ENCODE results near the gene BEAN1. TPM values are rescaled to one million over a fixed set of nuclear protein-coding genes. Genes with fewer than 3 reads are reported as not detected.

Gene BEAN1
- polyA plus RNA-seq, 1 donor from 2014 or later = 0.16 TPM

GRCh38 chr16:66478733-66479511 lies 51.8 kb downstream of the BEAN1 start:
- H3K36me3 ChIP-seq (ENCODE audit: insufficient read depth, low read length) = no peaks in the 10 kb centered on the region
- H2AFZ ChIP-seq (ENCODE audit: low read depth, low read length) = no peak overlapping the region
- no peak overlapping the region for H3K4me2 ChIP-seq (ENCODE audit: low read length)
- no peak overlapping the region for H3K4me3 ChIP-seq (ENCODE audit: low read length)
- no peak overlapping the region for H3K9ac ChIP-seq (ENCODE audit: low read length)
- H3K9me2 ChIP-seq (ENCODE audit: insufficient read depth, low read length) = no peaks in the 10 kb centered on the region
- no peaks in the 10 kb centered on the region for H4K20me1 ChIP-seq (ENCODE audit: insufficient read depth)
- TF ChIP-seq RAD21 (conservative IDR thresholded peaks at IDR 0.05) = no peak
- no peak for TF ChIP-seq EP300 (conservative IDR thresholded peaks at IDR 0.05; ENCODE audit: poor library complexity, severe bottlenecking)
- no peak for TF ChIP-seq CTCF (IDR thresholded peaks at IDR 0.05; ENCODE audit: poor library complexity, severe bottlenecking)
- no peak for TF ChIP-seq MXI1 (conservative IDR thresholded peaks at IDR 0.05; ENCODE audit: poor library complexity, severe bottlenecking)
- no peak overlapping the region for H3K27ac ChIP-seq (ENCODE audit: low read length)
- H3F3A ChIP-seq (ENCODE audit: insufficient read depth, low read length, poor library complexity, severe bottlenecking) = no peaks in the 10 kb centered on the region
- no peaks in the 10 kb centered on the region for H3K79me2 ChIP-seq (replicated peaks; ENCODE audit: insufficient read depth, low read length)
- no peaks in the 10 kb centered on the region for H3K27me3 ChIP-seq (ENCODE audit: insufficient read depth, low read depth, low read length)
- H3K9me3 ChIP-seq (ENCODE audit: low read length) = no peaks in the 10 kb centered on the region

GRCh38 chr16:66479661-66480264 lies 52.7 kb downstream of the BEAN1 start:
- Histone ChIP-seq H4K20me1 (ENCODE audit: insufficient read depth) (no peaks in the 10 kb centered on the region), H3K27me3 (ENCODE audit: insufficient read depth, low read depth, low read length) (no peaks in the 10 kb centered on the region)

More at GRCh38 chr16:66479661-66480264, 52.7 kb downstream of the BEAN1 start:
- no peak overlapping the region for H2AFZ ChIP-seq (ENCODE audit: low read depth, low read length)
- H3F3A ChIP-seq (ENCODE audit: insufficient read depth, low read length, poor library complexity, severe bottlenecking) = no peaks in the 10 kb centered on the region
- H3K9me2 ChIP-seq (ENCODE audit: insufficient read depth, low read length) = no peaks in the 10 kb centered on the region
- H3K9ac ChIP-seq (ENCODE audit: low read length) = no peak overlapping the region
- H3K36me3 ChIP-seq (ENCODE audit: insufficient read depth, low read length) = no peaks in the 10 kb centered on the region
- TF ChIP-seq REST (IDR thresholded peaks at IDR 0.05; ENCODE audit: borderline replicate concordance) = no peak
- TF ChIP-seq POLR2AphosphoS5 (IDR thresholded peaks at IDR 0.05) = no peak
- TF ChIP-seq EZH2 (IDR thresholded peaks at IDR 0.05; ENCODE audit: borderline replicate concordance, insufficient read depth, low read length, poor library complexity, severe bottlenecking) = no peak
- no peak for TF ChIP-seq SMC3 (conservative IDR thresholded peaks at IDR 0.05; ENCODE audit: poor library complexity)
- TF ChIP-seq CTCF (IDR thresholded peaks at IDR 0.05; ENCODE audit: poor library complexity, severe bottlenecking) = no peak
- TF ChIP-seq MXI1 (conservative IDR thresholded peaks at IDR 0.05; ENCODE audit: poor library complexity, severe bottlenecking) = no peak
- TF ChIP-seq TAF1 (IDR thresholded peaks at IDR 0.05; ENCODE audit: low read depth) = no peak
- TF ChIP-seq RAD21 (conservative IDR thresholded peaks at IDR 0.05) = no peak
- TF ChIP-seq EP300 (conservative IDR thresholded peaks at IDR 0.05; ENCODE audit: poor library complexity, severe bottlenecking) = no peak
- no peak overlapping the region for H3K27ac ChIP-seq (ENCODE audit: low read length)
- no peaks in the 10 kb centered on the region for H3K79me2 ChIP-seq (replicated peaks; ENCODE audit: insufficient read depth, low read length)
- no peak overlapping the region for H3K4me2 ChIP-seq (ENCODE audit: low read length)
- no peak overlapping the region for H3K4me3 ChIP-seq (ENCODE audit: low read length)
- no peaks in the 10 kb centered on the region for H3K9me3 ChIP-seq (ENCODE audit: low read length)
